Erythroblast (primary cell): ENCODE measurements around the gene GBF1.

ENCODE experiments used
- GATA1 ChIP-seq: IDR thresholded peaks from 2 replicates; pipeline ENCODE4 v1.6.1; 2011; ENCODE audit warnings: low read depth, mild to moderate bottlenecking, control low read depth, low read length, moderate library complexity
- POLR2A ChIP-seq: IDR thresholded peaks from 2 replicates; pipeline ENCODE4 v1.6.1; 2011; ENCODE audit warnings: mild to moderate bottlenecking, low read length

GRCh38 chr10:102400076-102400475 is 154.7 kb downstream of the GBF1 start:
- TF ChIP-seq POLR2A (no peak), GATA1 (no peak)
